Stimulated activated CD8-positive, alpha-beta memory T cell treated with anti-CD3 and anti-CD28 coated beads, Interleukin-7, amount 100 ng/mL, for 48 hours (primary cell): ENCODE results near the gene FBXL4.

ENCODE experiments used
- DNase-seq, 2 donors: peaks; one replicate each; pipeline ENCODE4 v3.0.0-alpha.2; 2020; ENCODE audit warnings: low read depth in 1 of 2; ENCODE audit errors: extremely low read depth in 1 of 2

Gene FBXL4

DNA sequence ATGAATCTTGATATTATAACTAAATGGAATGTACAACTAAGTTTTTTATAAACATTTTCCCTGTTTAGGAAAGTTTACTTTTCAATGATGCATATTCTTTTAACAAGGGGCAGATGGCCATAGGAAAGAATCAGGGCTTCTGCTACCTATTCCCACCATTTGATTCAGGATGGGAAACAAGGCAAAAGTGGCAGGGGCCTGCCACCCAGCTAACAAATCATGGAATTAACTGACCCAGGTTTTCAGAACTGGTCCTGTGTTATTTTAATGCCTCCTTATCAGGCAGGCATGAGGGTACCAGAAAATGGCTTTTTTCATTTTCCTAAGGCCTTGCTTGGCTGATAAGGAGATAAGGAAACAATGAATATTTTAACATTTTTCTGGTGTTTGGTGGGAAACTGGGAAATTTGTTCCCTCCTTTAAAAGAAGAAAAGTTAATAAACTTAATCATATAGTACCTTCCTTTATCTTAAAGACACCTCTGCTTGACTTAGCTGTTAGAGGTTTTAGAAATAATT, 106.7 kb downstream of the FBXL4 start:
- no peak for DNase-seq

DNA sequence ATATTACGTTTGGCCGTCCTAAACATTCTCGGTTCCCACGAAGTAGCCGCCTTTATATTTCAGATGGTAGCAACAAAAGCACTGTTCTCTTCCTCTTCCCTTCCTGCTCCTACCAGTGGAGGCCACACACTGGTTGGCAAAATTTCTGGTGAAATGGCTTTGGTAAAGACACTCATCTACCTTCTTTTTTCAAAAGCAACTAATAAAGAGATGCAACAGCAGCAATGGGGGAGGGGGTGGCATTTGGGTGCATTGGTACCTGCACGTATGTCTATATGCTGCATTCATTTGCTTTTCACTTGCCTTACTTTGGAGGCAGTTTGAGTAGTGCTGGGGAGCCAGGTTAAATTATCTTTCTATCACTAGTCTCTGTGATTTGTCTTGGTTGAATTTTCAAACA, 107.4 kb downstream of the FBXL4 start:
- DNase-seq: no peak

DNA sequence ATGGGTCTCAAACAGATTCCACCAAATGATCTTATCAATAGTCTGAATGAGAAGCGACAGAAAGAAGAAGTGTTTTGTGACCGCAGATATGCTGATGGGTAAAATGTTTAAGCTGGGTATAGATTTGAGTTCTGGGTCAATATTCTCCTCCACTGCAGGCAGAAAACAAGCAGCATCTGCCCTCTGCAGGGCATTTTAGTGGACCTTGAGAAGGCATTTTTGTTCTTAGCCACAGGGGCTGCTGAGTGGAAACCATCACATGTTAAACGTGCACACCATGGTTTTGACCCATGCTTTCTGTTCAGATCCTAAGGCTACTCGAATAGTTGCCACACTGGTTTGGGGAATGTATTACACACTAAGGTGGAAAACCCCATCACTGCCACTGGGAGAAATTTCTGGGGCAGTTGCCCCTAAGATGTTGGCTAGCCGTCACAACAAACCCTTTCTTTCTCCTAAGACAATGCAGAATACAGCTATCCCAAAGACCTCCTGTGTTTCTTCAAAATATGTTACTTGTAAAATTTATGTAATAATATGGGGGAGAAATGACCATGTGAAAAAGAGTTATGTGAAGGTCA, 107.9 kb downstream of the FBXL4 start:
- no peak for DNase-seq

DNA sequence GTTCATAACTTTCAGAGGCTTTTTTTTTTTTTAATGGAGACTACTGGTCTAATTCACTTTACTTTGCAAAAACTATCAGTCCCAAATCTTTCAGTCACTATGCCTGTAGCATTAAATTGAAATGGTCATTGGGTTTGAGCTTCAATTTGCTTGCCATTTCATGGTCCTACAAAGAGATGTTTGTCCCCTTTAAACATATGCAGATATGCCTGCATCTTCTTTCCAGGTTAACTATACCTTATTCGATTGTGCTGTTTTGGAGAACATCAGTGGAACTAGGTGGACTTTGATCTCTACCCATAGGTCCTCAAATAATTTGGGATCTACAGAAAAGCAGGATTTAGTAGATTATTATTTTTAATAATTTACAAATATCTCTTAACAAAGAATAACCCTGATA, 108.8 kb downstream of the FBXL4 start:
- DNase-seq: no peak

DNA sequence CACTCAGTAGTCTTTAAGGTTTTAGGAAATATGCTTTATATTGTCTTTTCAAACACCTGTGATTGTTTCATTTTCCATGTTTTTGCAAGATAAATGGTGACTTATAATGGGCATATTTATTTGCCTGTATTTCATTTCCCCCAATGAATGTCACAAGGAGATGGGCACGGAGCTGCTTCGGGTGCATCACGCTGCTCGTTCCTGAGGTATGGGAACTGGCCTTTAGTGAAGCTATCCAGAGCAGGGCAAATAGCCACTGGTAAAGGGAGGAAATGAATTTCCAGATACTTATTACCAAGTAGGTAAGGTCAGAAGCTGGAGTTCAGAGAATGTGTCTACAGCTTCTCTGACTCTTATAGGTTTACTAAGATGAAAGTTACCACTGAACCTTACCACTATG, 109.7 kb downstream of the FBXL4 start:
- DNase-seq: no peak

DNA sequence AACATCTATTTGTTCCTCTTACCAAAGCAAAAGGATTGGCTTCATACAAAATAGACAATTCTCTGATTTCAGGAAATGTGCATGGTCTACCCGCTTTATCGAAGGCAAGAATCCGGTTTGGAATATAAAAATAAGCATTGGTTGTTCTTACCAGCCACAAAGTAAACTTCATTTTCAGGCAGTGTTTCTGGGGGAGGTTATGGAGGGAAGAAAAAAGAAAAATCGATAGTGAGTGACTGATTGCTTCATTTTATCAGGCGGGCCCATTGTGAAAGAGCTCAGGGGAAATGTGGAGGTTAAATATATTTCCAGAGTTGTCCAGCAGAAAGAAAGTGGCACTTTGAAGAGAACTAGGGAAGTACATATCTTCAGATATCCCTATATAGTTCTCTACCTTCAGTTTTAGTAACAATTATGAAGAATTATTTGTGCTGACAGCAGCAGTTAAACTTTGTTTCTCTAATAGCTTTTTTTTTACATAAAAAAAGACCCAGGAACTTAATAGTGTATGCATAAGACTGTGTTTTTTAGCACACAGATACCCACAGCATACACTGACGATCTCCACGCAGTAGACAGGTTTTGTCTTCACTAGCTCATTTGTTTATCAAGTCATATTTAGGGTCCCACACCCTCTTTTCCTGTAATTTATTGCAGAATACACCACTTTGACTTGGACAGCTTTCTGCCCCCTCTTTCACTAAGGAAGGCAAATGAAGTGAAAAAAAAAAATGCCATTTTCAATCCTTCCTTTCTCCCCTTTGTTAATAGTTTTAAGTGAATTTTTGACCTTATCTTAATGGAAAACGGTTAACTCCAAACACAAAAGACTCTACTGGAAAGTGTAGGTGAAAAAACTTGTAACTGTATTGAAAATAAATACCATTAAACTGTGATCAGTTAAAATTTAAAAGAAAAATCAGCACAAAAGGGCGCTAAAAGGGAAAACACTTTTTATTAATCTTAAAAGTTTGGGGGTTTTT, 110.5 kb downstream of the FBXL4 start:
- no peak for DNase-seq

DNA sequence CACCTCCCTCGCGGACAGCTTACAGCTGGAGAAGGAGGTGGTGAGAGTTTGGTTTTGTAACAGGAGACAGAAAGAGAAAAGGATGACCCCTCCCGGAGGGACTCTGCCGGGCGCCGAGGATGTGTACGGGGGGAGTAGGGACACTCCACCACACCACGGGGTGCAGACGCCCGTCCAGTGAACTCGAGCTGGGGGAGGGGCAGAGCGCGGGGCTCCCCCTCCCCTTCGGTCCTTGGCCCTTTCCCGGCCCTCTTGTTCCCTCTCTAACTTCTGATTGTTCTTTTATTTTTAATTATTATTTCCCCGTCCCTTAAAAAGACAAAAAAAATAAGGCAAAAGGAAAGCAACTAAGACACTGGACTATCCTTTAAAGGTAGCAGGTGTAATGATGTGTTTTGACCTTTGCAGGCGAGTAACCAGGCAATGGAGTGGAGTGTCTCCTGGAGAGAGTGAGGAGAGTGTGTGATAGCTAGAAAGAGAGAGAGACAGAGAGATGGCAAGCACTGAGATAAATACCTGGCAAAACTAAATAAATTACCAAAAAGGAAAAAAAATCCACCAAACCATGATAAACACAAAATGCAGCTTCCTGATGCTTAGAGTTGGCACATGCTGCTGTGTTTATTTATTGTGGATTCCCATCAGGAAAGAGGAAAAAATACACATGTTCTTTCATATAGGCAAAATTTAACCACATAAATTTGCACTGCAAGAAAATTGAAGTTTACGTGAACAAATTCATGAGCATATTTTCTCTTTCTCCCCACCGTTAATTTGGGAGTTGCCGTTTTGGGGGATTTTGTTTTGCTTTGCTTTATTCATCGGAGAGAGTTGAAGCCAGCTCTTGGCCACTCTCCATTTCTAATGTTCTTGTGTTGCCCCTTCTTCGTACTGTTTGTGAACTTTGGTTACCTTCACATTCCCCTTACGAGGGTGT, 111.5 kb downstream of the FBXL4 start:
- no peak for DNase-seq

DNA sequence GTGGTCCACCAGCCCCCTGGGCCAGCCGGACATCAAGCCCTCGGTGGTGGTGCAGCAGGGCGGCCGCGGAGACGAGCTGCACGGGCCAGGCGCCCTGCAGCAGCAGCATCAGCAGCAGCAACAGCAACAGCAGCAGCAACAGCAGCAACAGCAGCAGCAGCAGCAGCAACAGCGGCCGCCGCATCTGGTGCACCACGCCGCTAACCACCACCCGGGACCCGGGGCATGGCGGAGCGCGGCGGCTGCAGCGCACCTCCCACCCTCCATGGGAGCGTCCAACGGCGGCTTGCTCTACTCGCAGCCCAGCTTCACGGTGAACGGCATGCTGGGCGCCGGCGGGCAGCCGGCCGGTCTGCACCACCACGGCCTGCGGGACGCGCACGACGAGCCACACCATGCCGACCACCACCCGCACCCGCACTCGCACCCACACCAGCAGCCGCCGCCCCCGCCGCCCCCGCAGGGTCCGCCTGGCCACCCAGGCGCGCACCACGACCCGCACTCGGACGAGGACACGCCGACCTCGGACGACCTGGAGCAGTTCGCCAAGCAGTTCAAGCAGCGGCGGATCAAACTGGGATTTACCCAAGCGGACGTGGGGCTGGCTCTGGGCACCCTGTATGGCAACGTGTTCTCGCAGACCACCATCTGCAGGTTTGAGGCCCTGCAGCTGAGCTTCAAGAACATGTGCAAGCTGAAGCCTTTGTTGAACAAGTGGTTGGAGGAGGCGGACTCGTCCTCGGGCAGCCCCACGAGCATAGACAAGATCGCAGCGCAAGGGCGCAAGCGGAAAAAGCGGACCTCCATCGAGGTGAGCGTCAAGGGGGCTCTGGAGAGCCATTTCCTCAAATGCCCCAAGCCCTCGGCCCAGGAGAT, 112.4 kb downstream of the FBXL4 start:
- no peak for DNase-seq

DNA sequence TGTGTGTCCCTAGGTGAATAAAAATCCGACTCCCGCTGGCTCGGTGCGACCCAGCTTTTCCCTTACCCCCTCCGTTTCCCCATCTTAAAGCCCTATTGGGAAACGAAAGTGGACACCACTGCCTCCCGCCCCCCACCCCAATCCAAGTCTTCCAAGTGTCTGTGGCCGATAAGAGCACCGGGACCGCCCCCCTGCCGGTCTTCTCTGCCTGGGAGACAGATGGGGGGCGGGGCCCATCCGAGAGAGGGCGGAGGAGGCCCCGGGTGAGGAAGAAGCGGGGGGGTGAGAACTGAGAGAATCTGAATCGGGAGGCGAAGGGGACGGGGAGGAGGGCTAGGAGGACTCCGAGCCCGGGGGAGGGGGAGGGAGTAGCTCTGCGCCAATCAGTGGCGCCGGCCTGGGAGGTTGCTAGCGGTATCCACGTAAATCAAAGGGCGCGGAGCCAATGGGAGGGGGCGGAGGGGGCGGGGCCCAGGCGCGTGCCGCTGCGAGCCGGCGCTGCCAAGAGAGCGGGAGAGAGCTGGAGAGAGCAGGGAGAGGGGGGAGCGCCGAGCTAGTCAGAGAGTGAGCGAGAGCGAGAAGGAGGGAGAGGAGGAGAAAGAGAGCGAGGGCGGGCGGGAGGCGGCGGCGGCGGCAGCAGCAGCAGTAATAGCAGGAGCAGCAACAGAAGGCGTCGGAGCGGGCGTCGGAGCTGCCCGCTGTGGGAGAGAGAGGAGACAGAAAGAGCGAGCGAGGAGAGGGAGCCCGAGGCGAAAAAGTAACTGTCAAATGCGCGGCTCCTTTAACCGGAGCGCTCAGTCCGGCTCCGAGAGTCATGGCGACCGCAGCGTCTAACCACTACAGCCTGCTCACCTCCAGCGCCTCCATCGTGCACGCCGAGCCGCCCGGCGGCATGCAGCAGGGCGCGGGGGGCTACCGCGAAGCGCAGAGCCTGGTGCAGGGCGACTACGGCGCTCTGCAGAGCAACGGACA, 113.4 kb downstream of the FBXL4 start, which contains the start of gene POU3F2:
POU3F2 (plus strand) TSS at position 515 of the 972 bp plus-strand sequence; CDS start at position 815, 300 bp downstream.
- DNase-seq: peak in 1 of 2 donors; percentile 44

DNA sequence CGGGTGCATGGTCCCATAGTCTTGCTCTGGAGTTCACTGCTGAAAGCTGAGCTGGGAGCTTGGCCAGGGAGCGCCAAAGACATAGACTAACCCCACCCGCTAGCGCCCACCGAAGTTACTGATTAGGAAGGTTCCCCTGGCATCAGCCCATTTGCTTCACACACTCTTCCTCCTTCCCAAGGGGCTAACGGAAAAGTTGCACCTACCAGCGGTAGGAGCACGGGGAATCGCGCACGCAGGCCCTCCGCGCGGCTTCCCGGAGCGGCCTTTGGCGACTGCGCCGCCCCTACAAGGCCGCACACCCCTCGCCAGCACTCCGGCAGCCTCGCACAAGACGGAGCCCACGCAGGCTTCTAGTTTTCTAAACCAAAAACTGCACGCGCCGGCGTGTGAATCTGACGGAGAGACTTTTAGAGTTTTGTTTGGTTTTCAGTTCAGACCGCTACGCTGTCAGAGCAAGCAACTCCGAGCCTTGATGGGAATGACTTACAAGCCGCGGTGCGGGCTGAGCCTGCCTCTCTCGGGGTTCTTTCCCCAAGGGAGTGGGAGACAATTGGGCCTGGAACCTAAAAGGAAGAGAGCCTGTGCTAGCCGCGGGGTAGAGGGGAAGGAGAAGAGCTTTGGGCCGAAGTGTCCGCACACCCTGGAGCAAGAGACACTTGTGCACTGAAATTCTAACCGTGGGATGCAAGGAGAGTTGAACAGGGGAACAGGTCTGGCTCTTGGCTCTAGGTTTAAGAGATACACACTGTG, 114.3 kb downstream of the FBXL4 start:
- DNase-seq: no peak

DNA sequence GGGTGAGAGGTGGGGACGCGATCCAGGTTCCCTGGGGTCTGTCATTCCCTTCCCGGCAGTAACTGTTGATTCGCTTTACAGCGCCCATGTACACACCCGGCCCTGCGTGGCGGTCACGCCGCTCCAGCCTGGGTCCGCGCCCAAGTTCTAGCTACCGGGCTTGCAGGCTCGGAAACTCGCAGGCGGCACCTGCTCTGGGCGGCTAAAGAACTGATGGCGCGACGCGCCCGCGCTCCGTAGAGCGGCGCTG, 114.8 kb downstream of the FBXL4 start:
- DNase-seq: no peak

DNA sequence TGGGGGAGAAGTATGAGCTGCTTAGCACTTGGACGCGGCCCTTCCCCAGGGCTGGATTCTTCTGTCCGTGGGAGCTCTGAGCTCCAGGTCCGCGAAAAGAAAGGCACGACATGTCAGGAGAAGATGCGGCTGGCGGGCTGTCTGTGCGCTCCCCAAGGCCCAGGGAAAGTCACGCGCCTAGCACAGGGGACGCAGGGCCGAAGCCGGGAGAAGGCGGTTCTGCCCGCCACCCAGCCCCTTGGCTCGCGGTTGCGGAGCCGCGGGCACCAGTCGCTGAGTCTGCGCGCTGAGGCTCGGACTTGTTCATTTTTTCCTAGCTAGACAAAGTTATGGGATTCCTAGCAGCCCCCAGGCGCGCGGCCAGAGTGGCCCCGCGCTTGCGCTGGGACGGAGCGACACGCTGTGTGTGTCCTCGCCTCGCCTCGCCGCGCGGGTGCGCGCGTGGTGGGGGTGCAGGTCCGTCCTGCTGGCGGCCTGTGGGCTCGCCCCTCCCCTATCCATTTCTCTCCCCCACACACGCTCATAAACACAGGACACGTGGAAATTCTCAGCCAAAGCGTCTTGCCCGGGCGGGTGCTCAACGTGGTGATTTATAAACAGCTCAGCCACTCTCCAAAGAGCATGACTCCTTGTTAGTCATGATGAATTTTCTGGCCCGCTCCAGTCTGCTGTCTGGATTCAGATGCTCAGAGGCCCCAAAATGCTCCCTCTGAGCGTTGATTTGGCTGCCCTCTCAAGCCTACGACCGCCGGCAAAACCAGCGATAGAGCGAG, 115.3 kb downstream of the FBXL4 start:
- DNase-seq: no peak

DNA sequence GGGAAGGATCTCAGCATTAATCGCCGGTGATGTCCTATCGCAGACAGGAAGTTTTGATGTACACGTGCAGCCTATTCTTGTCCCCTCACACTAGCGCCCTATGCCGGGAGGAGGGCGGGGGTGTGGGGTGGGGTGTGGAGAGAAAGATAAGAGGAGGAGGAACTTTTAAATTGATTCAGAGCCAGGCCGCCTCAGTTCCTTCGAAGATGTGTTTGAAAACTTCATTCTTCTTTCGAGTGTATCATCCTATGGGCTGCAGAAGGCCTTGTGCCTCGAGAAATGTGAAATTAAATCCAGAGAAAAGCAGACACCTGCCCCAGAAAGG, 115.8 kb downstream of the FBXL4 start:
- no peak for DNase-seq

DNA sequence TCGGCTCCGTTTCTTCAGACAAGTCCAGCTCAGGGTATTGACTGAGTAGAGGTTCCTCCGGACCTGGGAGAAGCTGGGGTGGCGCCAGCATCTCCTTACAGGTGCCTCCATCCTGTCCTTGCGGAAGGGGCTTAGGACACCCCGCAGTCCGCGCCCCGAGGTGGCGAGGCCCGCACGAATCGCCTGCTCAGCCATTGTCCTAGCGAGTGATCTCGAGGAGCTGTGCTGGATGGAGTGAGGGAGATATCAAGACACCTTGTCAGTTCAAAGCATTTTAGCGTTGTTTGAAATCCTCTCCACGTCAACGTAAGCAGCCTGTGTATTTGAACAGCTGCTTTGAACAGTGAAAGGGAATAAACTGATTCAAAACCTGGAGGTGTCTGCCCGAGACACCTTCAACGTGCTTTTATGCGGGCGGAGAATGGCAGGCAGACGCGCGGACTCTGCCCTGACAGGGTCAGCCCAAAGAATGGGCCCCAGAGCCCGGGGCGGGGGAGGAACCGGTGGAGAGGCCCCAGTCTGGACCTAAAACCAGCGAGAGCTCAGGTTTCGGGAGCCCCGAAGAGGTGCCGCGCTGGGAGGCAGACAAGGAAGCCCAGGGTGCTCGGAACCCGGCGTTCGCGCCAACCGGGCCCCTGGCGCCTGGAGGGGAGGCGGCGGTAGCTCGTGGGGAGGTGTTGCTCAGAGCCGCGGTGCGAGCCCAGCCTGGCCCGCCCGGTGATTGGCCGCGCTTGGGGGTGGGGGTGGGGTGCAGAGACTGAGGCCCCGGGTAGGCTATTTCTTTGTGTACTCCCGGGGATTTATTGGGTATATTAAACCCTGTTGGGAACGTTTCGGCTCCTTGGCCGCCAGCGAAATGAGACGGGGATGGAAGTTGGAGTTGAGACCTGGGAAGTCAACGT, 116.4 kb downstream of the FBXL4 start:
- DNase-seq: no peak

DNA sequence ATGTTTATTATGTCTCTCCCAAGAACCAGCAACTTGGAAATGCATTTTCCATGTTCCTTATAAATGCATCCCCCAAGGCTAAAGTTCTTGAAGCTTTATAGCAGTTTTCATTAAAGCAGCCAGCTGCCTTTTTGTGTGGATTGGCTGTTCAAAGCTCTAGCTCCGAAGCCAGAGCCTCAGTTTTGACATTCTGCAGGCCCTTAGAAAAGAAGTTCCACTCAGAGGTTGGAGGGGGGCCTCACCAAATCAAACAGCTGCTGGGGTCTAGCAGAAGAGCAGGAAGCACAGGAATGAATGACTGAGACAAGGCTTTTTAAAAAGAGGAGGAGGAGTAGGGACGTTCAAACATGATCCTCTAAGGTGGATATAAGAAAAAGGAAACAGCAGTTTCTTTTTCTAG, 117.6 kb downstream of the FBXL4 start:
- no peak for DNase-seq

DNA sequence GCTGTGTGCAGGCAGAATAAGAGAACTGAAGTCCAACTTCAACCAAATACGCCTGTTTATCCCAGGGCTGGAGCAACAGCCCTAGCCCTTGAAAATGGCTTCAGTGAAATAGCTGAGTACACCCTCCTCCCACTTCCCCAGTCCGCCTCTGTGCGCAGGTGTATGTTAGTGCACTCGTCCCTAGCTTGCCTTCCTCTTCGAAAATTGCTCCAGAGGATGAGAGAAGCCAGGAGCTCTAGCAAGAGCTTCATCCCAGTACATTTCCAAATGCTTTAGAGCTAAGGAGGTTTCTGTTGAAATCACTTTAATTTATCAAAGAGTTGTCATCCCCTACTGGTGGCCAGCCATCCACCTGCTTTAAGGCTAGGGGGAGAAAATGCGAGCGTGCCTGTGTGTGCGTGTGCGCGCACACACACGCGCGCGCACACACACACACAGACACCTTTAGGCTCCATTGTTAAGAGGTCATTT, 118.8 kb downstream of the FBXL4 start:
- DNase-seq: no peak
